Measurements from ENCODE around the gene ANKRD11. TPM values are rescaled to one million over a fixed set of nuclear protein-coding genes. Genes with fewer than 3 reads are reported as not detected.
A peak's percentile ranks its signal among the peaks of the same experiment; 100 is the strongest.

Gene ANKRD11
- total RNA-seq, 1 donor, result 97.4 TPM

- peaks cover 5% of the 10 kb centered on the region for H3K36me3 ChIP-seq (ENCODE audit: insufficient read depth, low read length)
- peaks cover 91% of the 10 kb centered on the region for H3K79me2 ChIP-seq (ENCODE audit: insufficient read depth, low read length)
- no peak overlapping the region for H2AFZ ChIP-seq (ENCODE audit: low read length)
- H3K27me3 ChIP-seq (ENCODE audit: insufficient read depth, low read length), result no peaks in the 10 kb centered on the region
- peaks cover 14% of the 10 kb centered on the region for H3K4me1 ChIP-seq (ENCODE audit: insufficient read depth, low read length)
- no peak overlapping the region for H3K4me2 ChIP-seq (ENCODE audit: insufficient read depth, low read length)
- no peak for DNase-seq (ENCODE audit: insufficient read length, low spot score, missing footprints)
- no peak overlapping the region for H3K4me3 ChIP-seq (ENCODE audit: insufficient read depth, low read length)
- H3K27ac ChIP-seq (ENCODE audit: low read depth, low read length), result no peak overlapping the region
- TF ChIP-seq CTCF (IDR thresholded peaks at IDR 0.05; ENCODE audit: extremely low read depth, low read depth, low read length), result no peak
- H4K20me1 ChIP-seq (ENCODE audit: insufficient read depth, low read length), result peaks cover 76% of the 10 kb centered on the region
- no peaks in the 10 kb centered on the region for H3K9me3 ChIP-seq (ENCODE audit: low read depth, low read length)
These were observed 93.0 kb downstream of the ANKRD11 start for GRCh38 chr16:89397331-89397861.

- no peak overlapping the region for H2AFZ ChIP-seq (ENCODE audit: low read length)
- peak; percentile 44 for DNase-seq (ENCODE audit: insufficient read length, low spot score, missing footprints)
- no peak for TF ChIP-seq CTCF (IDR thresholded peaks at IDR 0.05; ENCODE audit: extremely low read depth, low read depth, low read length)
- peaks cover 14% of the 10 kb centered on the region for H3K4me1 ChIP-seq (ENCODE audit: insufficient read depth, low read length)
- peaks cover 89% of the 10 kb centered on the region for H3K79me2 ChIP-seq (ENCODE audit: insufficient read depth, low read length)
- no peak overlapping the region for H3K4me2 ChIP-seq (ENCODE audit: insufficient read depth, low read length)
- H3K9me3 ChIP-seq (ENCODE audit: low read depth, low read length), result no peaks in the 10 kb centered on the region
- H3K36me3 ChIP-seq (ENCODE audit: insufficient read depth, low read length), result peaks cover 5% of the 10 kb centered on the region
- no peaks in the 10 kb centered on the region for H3K27me3 ChIP-seq (ENCODE audit: insufficient read depth, low read length)
- peak overlapping the region; percentile 70 for H3K27ac ChIP-seq (ENCODE audit: low read depth, low read length)
- peaks cover 72% of the 10 kb centered on the region for H4K20me1 ChIP-seq (ENCODE audit: insufficient read depth, low read length)
- no peak overlapping the region for H3K4me3 ChIP-seq (ENCODE audit: insufficient read depth, low read length)
These were observed 94.2 kb downstream of the ANKRD11 start for GRCh38 chr16:89396156-89396555.

- peaks cover 14% of the 10 kb centered on the region for H3K4me1 ChIP-seq (ENCODE audit: insufficient read depth, low read length)
- H4K20me1 ChIP-seq (ENCODE audit: insufficient read depth, low read length), result peaks cover 75% of the 10 kb centered on the region
- DNase-seq (ENCODE audit: insufficient read length, low spot score, missing footprints), result peak; percentile 99
- H3K27me3 ChIP-seq (ENCODE audit: insufficient read depth, low read length), result no peaks in the 10 kb centered on the region
- H2AFZ ChIP-seq (ENCODE audit: low read length), result no peak overlapping the region
- H3K4me2 ChIP-seq (ENCODE audit: insufficient read depth, low read length), result peak overlapping the region; percentile 73
- TF ChIP-seq CTCF (IDR thresholded peaks at IDR 0.05; ENCODE audit: extremely low read depth, low read depth, low read length), result no peak
- H3K79me2 ChIP-seq (ENCODE audit: insufficient read depth, low read length), result peaks cover 88% of the 10 kb centered on the region
- peak overlapping the region; percentile 86 for H3K27ac ChIP-seq (ENCODE audit: low read depth, low read length)
- H3K4me3 ChIP-seq (ENCODE audit: insufficient read depth, low read length), result no peak overlapping the region
- H3K9me3 ChIP-seq (ENCODE audit: low read depth, low read length), result no peaks in the 10 kb centered on the region
- H3K36me3 ChIP-seq (ENCODE audit: insufficient read depth, low read length), result peaks cover 8% of the 10 kb centered on the region
These were observed 94.9 kb downstream of the ANKRD11 start for GRCh38 chr16:89395150-89396142.
